Naive thymus-derived CD4-positive, alpha-beta T cell (primary cell): ENCODE results near the gene NOVA2. TPM values are rescaled to one million over a fixed set of nuclear protein-coding genes. Genes with fewer than 3 reads are reported as not detected.

Source experiments
- ATAC-seq: fragments of 150-1000 bp; cut with Tn5 transposase; 2 replicates; pipeline ENCODE4 v1.10.0; 2021; ENCODE audit warnings: mild to moderate bottlenecking, moderate library complexity
- CTCF ChIA-PET: fragments of 350-600 bp; sonication (Branson Sonifier 250); formaldehyde crosslinking; loops from one replicate; lab custom pipeline; 2021; ENCODE audit warnings: antibody characterized with exemption; lab: Charles Lee
- POLR2A ChIA-PET: fragments of 350-600 bp; sonication (Branson Sonifier 250); formaldehyde crosslinking; loops from one replicate; lab custom pipeline; 2021; ENCODE audit warnings: antibody characterized with exemption, inconsistent platforms; lab: Charles Lee
- DNase-seq, 9 donors: peaks; one replicate each; pipeline versions ENCODE4 v3.0.0 to v3.0.0-alpha.2; 2020 to 2022; ENCODE audit warnings: mixed read lengths in 1 of 9
- H3K27ac ChIP-seq: one replicate; pipeline ENCODE4 v1.7.0; 2013; ENCODE audit warnings: mild to moderate bottlenecking, low read depth, low read length, moderate library complexity
- H3K27me3 ChIP-seq, 2 donors: one replicate each; pipeline ENCODE4 v1.7.0; 2013; ENCODE audit warnings: low read length in 2 of 2, mild to moderate bottlenecking in 2 of 2, moderate library complexity in 2 of 2; ENCODE audit not compliant: control insufficient read depth in 2 of 2, insufficient read depth in 2 of 2
- H3K36me3 ChIP-seq, 3 experiments: 1 replicate in 2 of 3; 2 replicates in 1 of 3; pipeline ENCODE4 v1.7.0; 2013; ENCODE audit warnings: low read length in 3 of 3, mild to moderate bottlenecking in 3 of 3, moderate library complexity in 1 of 3; ENCODE audit not compliant: insufficient read depth in 3 of 3, control insufficient read depth in 2 of 3
- H3K4me1 ChIP-seq, 2 donors: one replicate each; pipeline ENCODE4 v1.7.0; 2013; ENCODE audit warnings: low read length in 2 of 2, mild to moderate bottlenecking in 2 of 2, moderate library complexity in 1 of 2; ENCODE audit not compliant: control insufficient read depth in 2 of 2, insufficient read depth in 2 of 2
- H3K4me3 ChIP-seq: 2 replicates; pipeline ENCODE4 v1.7.0; 2013; ENCODE audit warnings: mild to moderate bottlenecking, low read length
- H3K9me3 ChIP-seq, 3 experiments: 1 replicate in 2 of 3; 2 replicates in 1 of 3; pipeline ENCODE4 v1.7.0; 2013; ENCODE audit warnings: low read length in 3 of 3; ENCODE audit not compliant: control insufficient read depth in 2 of 3
- H3K27ac Mint-ChIP-seq, 9 donors: one replicate each; pipeline ENCODE4 v1.8.0; 2020 to 2022; ENCODE audit warnings: mixed read lengths in 9 of 9, mild to moderate bottlenecking in 8 of 9, moderate library complexity in 5 of 9, inconsistent platforms in 2 of 9
- H3K27me3 Mint-ChIP-seq, 5 donors: one replicate each; pipeline ENCODE4 v1.8.0; 2021 to 2022; ENCODE audit warnings: mixed read lengths in 5 of 5, mild to moderate bottlenecking in 1 of 5
- H3K36me3 Mint-ChIP-seq, 5 donors: one replicate each; pipeline ENCODE4 v1.8.0; 2020 to 2022; ENCODE audit warnings: mixed read lengths in 5 of 5, mild to moderate bottlenecking in 3 of 5, inconsistent platforms in 1 of 5
- H3K4me1 Mint-ChIP-seq, 7 donors: one replicate each; pipeline ENCODE4 v1.8.0; 2020 to 2022; ENCODE audit warnings: mixed read lengths in 7 of 7, mild to moderate bottlenecking in 3 of 7, inconsistent platforms in 1 of 7
- H3K4me3 Mint-ChIP-seq, 10 donors: one replicate each; pipeline ENCODE4 v1.8.0; 2020 to 2022; ENCODE audit warnings: mild to moderate bottlenecking in 10 of 10, mixed read lengths in 10 of 10, moderate library complexity in 6 of 10, inconsistent platforms in 2 of 10
- H3K9me3 Mint-ChIP-seq, 11 donors: one replicate each; pipeline ENCODE4 v1.8.0; 2020 to 2022; ENCODE audit warnings: mixed read lengths in 11 of 11, mild to moderate bottlenecking in 4 of 11, inconsistent platforms in 1 of 11, moderate library complexity in 1 of 11
- intact Hi-C, 2 donors: fragments of 100-400 bp; cut with micrococcal nuclease; formaldehyde crosslinking; loops; one replicate each; pipeline ENCODE4 v1.15.1; 2023
- polyA plus RNA-seq, 2 donors: library from polyadenylated mRNA; unstranded; fragments of 300-500 nt; fragmentation: Illumina TruSeq; gene quantifications; one replicate each; pipeline ENCODE4 v1.2.3, GENCODE V29; 2021
- total RNA-seq, 6 experiments: library from RNA in 5 of 6; stranded (reverse) in 5 of 6; gene quantifications; 1 replicate in 5 of 6; 2 replicates in 1 of 6; pipeline ENCODE4 v1.2.3 and lab custom pipeline; 2021 to 2026

Gene NOVA2
- total and polyA plus RNA-seq, 7 experiments from 2014 or later: 0.19 TPM; not detected in 6

DNA sequence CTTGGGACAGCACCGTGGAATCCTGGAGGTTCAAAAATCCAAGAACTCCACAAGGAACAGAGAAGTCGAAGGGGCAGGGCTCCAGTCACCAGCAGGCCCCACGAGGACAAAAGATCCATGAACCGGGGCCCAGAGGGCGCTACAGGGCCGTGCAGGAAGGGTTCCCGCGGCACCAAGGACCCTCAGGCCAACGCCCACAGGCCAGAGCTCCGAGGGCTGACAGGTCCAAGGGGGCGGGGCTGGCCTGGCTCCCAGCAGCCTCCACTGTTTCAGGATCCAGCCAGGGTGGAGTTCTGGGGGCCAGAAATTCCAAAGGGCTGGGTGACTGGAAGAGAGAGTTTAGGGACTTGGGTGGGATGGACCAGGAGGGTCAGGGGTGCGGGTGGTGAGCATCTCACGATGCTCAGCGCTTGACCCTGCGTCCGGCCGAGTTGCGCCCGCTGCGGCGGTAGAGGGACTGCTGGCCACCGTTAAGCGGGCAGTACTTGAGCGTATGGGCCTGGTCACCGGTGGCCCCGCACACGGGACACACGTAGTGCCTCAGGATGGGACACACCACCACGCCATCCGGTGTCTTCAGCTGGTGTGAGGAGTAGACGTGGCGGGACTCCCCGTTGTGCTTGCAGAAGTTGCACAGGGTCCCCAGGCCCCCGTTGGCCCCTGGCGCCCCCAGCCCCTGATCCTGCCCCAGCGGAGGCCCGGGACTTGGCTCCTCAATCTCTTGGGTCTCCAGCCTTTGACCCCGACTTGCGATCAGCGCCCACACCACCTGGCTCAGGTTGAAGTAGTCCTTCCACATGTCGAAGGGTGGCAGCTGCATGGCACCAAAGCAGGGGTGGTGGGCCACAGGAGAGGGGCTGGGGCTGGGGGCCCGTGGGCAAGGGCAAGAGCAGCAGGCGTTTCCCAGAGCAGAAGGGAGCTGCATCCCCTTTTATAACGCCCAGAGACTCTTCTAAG, 59.5 kb downstream of the NOVA2 start, which contains the start of gene NANOS2:
Gene NANOS2 (minus strand): TSS at position 905 of the 957 bp plus-strand sequence. CDS start 85 bp downstream, at position 820.
- H3K27me3 ChIP-seq: no peaks in the 10 kb centered on the region
- ChIA-PET POLR2A (no interaction called here), CTCF (interaction anchor here (0.6 kb wide), 1 partner anchor 340 kb away, joined by 3 read pairs; no protein-coding TSS in a partner anchor)
- ATAC-seq (no peak), DNase-seq (no peak)
- H3K27ac ChIP-seq: no peak within 1 kb of the TSS
- Mint-ChIP-seq H3K36me3 (no peaks in the 10 kb centered on the region), H3K4me3 (no peak within 1 kb of the TSS), H3K4me1 (peaks cover 0 to 20% (median 0%) of the 10 kb centered on the region in 7 donors), H3K9me3 (no peaks in the 10 kb centered on the region), H3K27me3 (peaks cover 20 to 36% (median 26%) of the 10 kb centered on the region in 5 donors), H3K27ac (peak within 1 kb of the TSS in 1 of 9 donors; percentile 29)
- H3K36me3 ChIP-seq: no peaks in the 10 kb centered on the region
- no peaks in the 10 kb centered on the region for H3K9me3 ChIP-seq
- intact Hi-C loops: no loop called here
- no peak within 1 kb of the TSS for H3K4me3 ChIP-seq
- no peaks in the 10 kb centered on the region for H3K4me1 ChIP-seq

DNA sequence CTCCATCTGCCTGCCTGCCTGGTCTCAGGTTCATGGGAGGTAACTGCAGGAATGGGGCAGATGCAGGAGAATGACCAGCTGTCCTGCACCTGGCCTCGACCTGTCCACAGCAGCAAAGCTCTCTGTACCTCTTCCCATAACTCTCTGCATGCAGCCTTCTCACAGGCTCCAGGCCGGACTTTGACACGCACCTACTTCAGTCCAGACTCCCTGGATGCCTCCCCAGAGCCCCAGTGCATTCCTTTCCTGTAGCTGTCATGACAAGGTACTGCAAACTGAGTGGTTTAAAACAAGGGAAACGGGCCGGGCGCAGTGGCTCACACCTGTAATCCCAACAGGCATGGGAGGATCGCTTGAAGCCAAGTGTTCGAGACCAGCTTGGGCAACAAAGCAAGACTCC, 62.4 kb downstream of the NOVA2 start:
- Mint-ChIP-seq H3K4me1 (peaks cover 0 to 5% (median 0%) of the 10 kb centered on the region in 7 donors), H3K4me3 (no peak overlapping the region), H3K27ac (peak overlapping the region in 1 of 9 donors; percentile 11), H3K36me3 (peaks cover 0 to 4% (median 0%) of the 10 kb centered on the region in 5 donors), H3K27me3 (peaks cover 20 to 36% (median 27%) of the 10 kb centered on the region in 5 donors), H3K9me3 (no peaks in the 10 kb centered on the region)
- Histone ChIP-seq H3K9me3 (no peaks in the 10 kb centered on the region), H3K4me3 (no peak overlapping the region), H3K4me1 (no peaks in the 10 kb centered on the region), H3K36me3 (no peaks in the 10 kb centered on the region), H3K27me3 (no peaks in the 10 kb centered on the region), H3K27ac (no peak overlapping the region)
- POLR2A ChIA-PET: no interaction called here
- CTCF ChIA-PET: interaction anchor here (1.6 kb wide), 1 partner anchor 10 kb away, joined by 5 read pairs; no protein-coding TSS in a partner anchor
- DNase-seq: no peak
- intact Hi-C loops: no loop called here
- ATAC-seq: no peak

DNA sequence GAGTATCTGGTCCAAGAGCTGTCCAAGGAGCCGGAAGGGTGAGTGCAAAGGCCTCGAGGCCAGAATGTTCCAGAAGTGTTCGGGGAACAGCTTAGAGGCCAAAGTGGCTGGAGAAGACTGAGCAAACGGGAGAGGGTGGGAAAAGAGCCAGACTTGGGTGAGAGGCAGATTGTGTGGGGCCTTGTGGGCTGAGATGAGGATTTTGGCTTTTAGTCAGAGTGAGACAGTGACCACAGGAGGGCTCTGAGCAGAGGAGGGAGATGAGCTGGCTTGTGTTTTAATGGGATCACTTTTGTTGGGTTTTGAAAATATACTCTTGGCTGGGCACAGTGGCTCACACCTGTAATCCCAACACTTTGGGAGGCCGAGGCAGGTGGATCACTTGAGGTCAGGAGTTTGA, 64.7 kb downstream of the NOVA2 start:
- no peaks in the 10 kb centered on the region for H3K9me3 ChIP-seq
- H3K27ac ChIP-seq: no peak overlapping the region
- ChIA-PET CTCF (no interaction called here), POLR2A (no interaction called here)
- ATAC-seq (no peak), DNase-seq (no peak)
- no peak overlapping the region for H3K4me3 ChIP-seq
- H3K27me3 Mint-ChIP-seq: peaks cover 17 to 34% (median 26%) of the 10 kb centered on the region in 5 donors
- H3K4me1 Mint-ChIP-seq: peaks cover 0 to 4% (median 0%) of the 10 kb centered on the region in 7 donors
- no peaks in the 10 kb centered on the region for H3K36me3 ChIP-seq
- peaks cover 0 to 4% (median 0%) of the 10 kb centered on the region in 5 donors for H3K36me3 Mint-ChIP-seq
- intact Hi-C loops: no loop called here
- no peak overlapping the region for H3K4me3 Mint-ChIP-seq
- H3K27ac Mint-ChIP-seq: no peak overlapping the region
- no peaks in the 10 kb centered on the region for H3K4me1 ChIP-seq
- H3K9me3 Mint-ChIP-seq: no peaks in the 10 kb centered on the region
- no peaks in the 10 kb centered on the region for H3K27me3 ChIP-seq

DNA sequence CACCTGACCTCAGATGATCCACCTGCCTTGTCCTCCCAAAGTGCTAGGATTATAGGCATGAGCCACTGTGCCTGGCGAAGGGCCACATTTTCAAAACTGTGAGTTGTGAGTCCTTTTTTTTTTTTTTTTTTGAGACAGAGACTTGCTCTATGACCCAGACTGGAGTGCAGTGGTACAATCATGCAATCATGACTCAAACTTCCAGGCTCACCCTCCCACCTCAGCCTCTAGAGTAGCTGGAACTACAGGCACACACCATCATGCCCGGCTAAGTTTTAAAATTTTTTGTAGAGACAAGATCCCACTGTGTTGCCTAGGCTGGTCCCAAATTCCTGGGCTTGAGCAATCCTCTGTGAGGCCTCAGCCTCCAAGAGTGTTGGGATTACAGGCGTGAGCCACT, 67.4 kb downstream of the NOVA2 start:
- Histone ChIP-seq H3K9me3 (no peaks in the 10 kb centered on the region), H3K4me3 (no peak overlapping the region), H3K27ac (no peak overlapping the region), H3K27me3 (no peaks in the 10 kb centered on the region), H3K36me3 (peaks cover 0 to 5% (median 0%) of the 10 kb centered on the region in 3 experiments), H3K4me1 (peaks cover 0 to 5% of the 10 kb centered on the region in 2 donors)
- H3K9me3 Mint-ChIP-seq: no peaks in the 10 kb centered on the region
- DNase-seq: no peak
- peaks cover 5 to 28% (median 9%) of the 10 kb centered on the region in 5 donors for H3K27me3 Mint-ChIP-seq
- no peak for ATAC-seq
- intact Hi-C loops: no loop called here
- ChIA-PET POLR2A (interaction anchor here (0.7 kb wide), 1 partner anchor 1180 kb away, joined by 3 read pairs; no protein-coding TSS in a partner anchor), CTCF (no interaction called here)
- H3K4me1 Mint-ChIP-seq: peaks cover 0 to 14% (median 3%) of the 10 kb centered on the region in 7 donors
- peak overlapping the region in 1 of 9 donors; percentile 54 for H3K27ac Mint-ChIP-seq
- peaks cover 0 to 4% (median 0%) of the 10 kb centered on the region in 5 donors for H3K36me3 Mint-ChIP-seq
- H3K4me3 Mint-ChIP-seq: no peak overlapping the region

DNA sequence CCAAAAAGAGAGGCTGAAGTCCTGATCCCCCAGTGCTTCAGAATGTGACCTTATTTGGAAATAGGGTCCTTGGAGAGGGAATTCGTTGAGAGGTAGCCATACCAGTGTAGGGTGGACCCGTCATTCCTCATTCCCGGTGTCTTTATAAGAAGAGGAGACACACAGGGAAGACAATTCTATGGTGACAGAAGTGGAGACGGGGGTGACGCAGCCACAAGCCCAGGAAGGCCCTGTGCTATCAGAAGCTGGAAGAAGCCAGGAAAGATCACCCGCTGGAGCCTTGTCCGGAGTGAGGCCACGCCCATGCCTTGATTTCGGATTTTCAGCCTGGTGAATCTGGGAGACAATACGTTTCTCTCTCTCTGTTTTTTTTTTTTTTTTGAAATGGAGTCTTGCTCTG, 68.7 kb downstream of the NOVA2 start:
- intact Hi-C loops: no loop called here
- POLR2A ChIA-PET: no interaction called here
- Histone ChIP-seq H3K36me3 (peaks cover 0 to 5% (median 0%) of the 10 kb centered on the region in 3 experiments), H3K27ac (no peak overlapping the region), H3K9me3 (no peaks in the 10 kb centered on the region), H3K27me3 (no peaks in the 10 kb centered on the region), H3K4me3 (no peak overlapping the region), H3K4me1 (peaks cover 0 to 5% of the 10 kb centered on the region in 2 donors)
- no peak for ATAC-seq
- Mint-ChIP-seq H3K36me3 (peaks cover 0 to 12% (median 4%) of the 10 kb centered on the region in 5 donors), H3K9me3 (no peaks in the 10 kb centered on the region), H3K4me3 (no peak overlapping the region), H3K4me1 (peaks cover 8 to 24% (median 13%) of the 10 kb centered on the region in 7 donors), H3K27ac (no peak overlapping the region), H3K27me3 (peaks cover 0 to 21% (median 4%) of the 10 kb centered on the region in 5 donors)
- CTCF ChIA-PET: interaction anchor here (0.7 kb wide), 1 partner anchor 23 kb away, joined by 3 read pairs; no protein-coding TSS in a partner anchor
- no peak for DNase-seq
